ENCODE data around the gene NDNF. TPM values are rescaled to one million over a fixed set of nuclear protein-coding genes. Genes with fewer than 3 reads are reported as not detected.

The NDNF gene
- total and polyA plus RNA-seq, 2 donors (not counting 1 experiment from before 2014, with no cell fraction given): not detected

GRCh38 chr4:121062521-121062920, 9.8 kb downstream of the NDNF start:
- no peaks in the 10 kb centered on the region for H3K9me3 ChIP-seq (ENCODE audit: control extremely low read depth in 1 of 3, control insufficient read depth in 2 of 3, insufficient read depth in 1 of 3, low read length in 2 of 3)
- no peak overlapping the region for H3K27ac ChIP-seq (ENCODE audit: low read length in 2 of 2)
- no peak overlapping the region for H3K9ac ChIP-seq (ENCODE audit: low read length)
- H3K4me1 ChIP-seq (ENCODE audit: control insufficient read depth in 2 of 2, insufficient read depth in 2 of 2, low read length in 2 of 2): no peaks in the 10 kb centered on the region
- H2AFZ ChIP-seq (ENCODE audit: insufficient read depth, low read depth, low read length, poor library complexity, severe bottlenecking): no peak overlapping the region
- DNase-seq: no peak
- no peaks in the 10 kb centered on the region for H4K20me1 ChIP-seq (ENCODE audit: control insufficient read depth, insufficient read depth, low read length, poor library complexity, severe bottlenecking)
- peaks cover 16% of the 10 kb centered on the region for H3K27me3 Mint-ChIP-seq
- WGBS (ENCODE audit: insufficient coverage): 0% methylated on average over 3 of the region's 5 CpGs
- H3K79me2 ChIP-seq (ENCODE audit: control insufficient read depth, insufficient read depth, low read length): no peaks in the 10 kb centered on the region
- intact Hi-C loops (cut with micrococcal nuclease): no loop called here
- ATAC-seq (ENCODE audit: low read depth): no peak
- H3K4me1 Mint-ChIP-seq: no peaks in the 10 kb centered on the region
- H3K4me3 ChIP-seq (ENCODE audit: control extremely low read depth in 1 of 5, extremely low read depth in 1 of 5, insufficient read depth in 1 of 5, low read depth in 2 of 5, low read length in 4 of 5): no peak overlapping the region
- no peak overlapping the region for H3K4me2 ChIP-seq (replicated peaks; ENCODE audit: low read depth, low read length, poor library complexity, severe bottlenecking)
- no peak for TF ChIP-seq CTCF (IDR thresholded peaks at IDR 0.05)
- no peak for TF ChIP-seq EZH2 (IDR thresholded peaks at IDR 0.05; ENCODE audit: borderline replicate concordance, insufficient read depth, low read depth, low read length, poor library complexity, severe bottlenecking)
- H3K36me3 ChIP-seq (replicated peaks in 1 of 2; ENCODE audit: control extremely low read depth in 1 of 2, control insufficient read depth in 1 of 2, extremely low read depth in 1 of 2, insufficient read depth in 2 of 2, low read length in 1 of 2): no peaks in the 10 kb centered on the region
- no peaks in the 10 kb centered on the region for H3K9me3 Mint-ChIP-seq (ENCODE audit: insufficient read depth)
- H3K4me3 Mint-ChIP-seq: no peak overlapping the region
- peaks cover 0 to 4% (median 0%) of the 10 kb centered on the region in 4 experiments for H3K27me3 ChIP-seq (replicated peaks in 1 of 4; ENCODE audit: control extremely low read depth in 1 of 4, control insufficient read depth in 3 of 4, insufficient read depth in 4 of 4, low read length in 3 of 4)
- CTCF ChIA-PET: no interaction called here
- H3K27ac Mint-ChIP-seq: no peak overlapping the region
- POLR2A ChIA-PET: no interaction called here

DNA sequence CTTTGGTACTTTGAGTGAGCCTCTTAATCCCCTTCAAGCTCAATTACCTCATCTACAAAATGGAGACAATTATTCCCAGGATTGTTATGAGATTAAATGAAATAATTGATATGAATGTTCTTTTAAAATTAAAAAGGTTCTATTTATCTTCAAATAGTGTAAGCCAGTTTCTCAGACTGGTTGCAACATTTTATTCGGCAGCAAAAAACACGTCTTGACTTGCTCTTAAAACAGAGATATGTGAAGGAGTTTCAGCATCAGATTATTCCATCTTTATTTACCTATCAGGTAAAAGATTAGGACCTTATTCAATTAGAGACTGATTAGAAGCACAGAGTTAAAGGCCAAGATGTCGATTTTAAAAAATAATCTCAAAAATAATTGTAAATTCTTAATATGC, 10.5 kb downstream of the NDNF start:
- POLR2A ChIA-PET: no interaction called here
- no peaks in the 10 kb centered on the region for H3K4me1 Mint-ChIP-seq
- no peaks in the 10 kb centered on the region for H3K9me3 Mint-ChIP-seq (ENCODE audit: insufficient read depth)
- no peaks in the 10 kb centered on the region for H3K36me3 ChIP-seq (replicated peaks in 1 of 2; ENCODE audit: control extremely low read depth in 1 of 2, control insufficient read depth in 1 of 2, extremely low read depth in 1 of 2, insufficient read depth in 2 of 2, low read length in 1 of 2)
- no peak overlapping the region for H3K27ac ChIP-seq (ENCODE audit: low read length in 2 of 2)
- H3K9me3 ChIP-seq (ENCODE audit: control extremely low read depth in 1 of 3, control insufficient read depth in 2 of 3, insufficient read depth in 1 of 3, low read length in 2 of 3): no peaks in the 10 kb centered on the region
- no peaks in the 10 kb centered on the region for H3K4me1 ChIP-seq (ENCODE audit: control insufficient read depth in 2 of 2, insufficient read depth in 2 of 2, low read length in 2 of 2)
- no peak overlapping the region for H3K4me3 ChIP-seq (ENCODE audit: control extremely low read depth in 1 of 5, extremely low read depth in 1 of 5, insufficient read depth in 1 of 5, low read depth in 2 of 5, low read length in 4 of 5)
- H3K9ac ChIP-seq (ENCODE audit: low read length): no peak overlapping the region
- WGBS (ENCODE audit: insufficient coverage): no CpG with 5 or more reads among the region's 3 CpGs
- peaks cover 0 to 3% (median 0%) of the 10 kb centered on the region in 4 experiments for H3K27me3 ChIP-seq (replicated peaks in 1 of 4; ENCODE audit: control extremely low read depth in 1 of 4, control insufficient read depth in 3 of 4, insufficient read depth in 4 of 4, low read length in 3 of 4)
- ATAC-seq (ENCODE audit: low read depth) (no peak), DNase-seq (no peak)
- H2AFZ ChIP-seq (ENCODE audit: insufficient read depth, low read depth, low read length, poor library complexity, severe bottlenecking): no peak overlapping the region
- peaks cover 19% of the 10 kb centered on the region for H3K27me3 Mint-ChIP-seq
- no peak overlapping the region for H3K4me3 Mint-ChIP-seq
- H4K20me1 ChIP-seq (ENCODE audit: control insufficient read depth, insufficient read depth, low read length, poor library complexity, severe bottlenecking): no peaks in the 10 kb centered on the region
- no peak overlapping the region for H3K4me2 ChIP-seq (replicated peaks; ENCODE audit: low read depth, low read length, poor library complexity, severe bottlenecking)
- intact Hi-C loops (cut with micrococcal nuclease): no loop called here
- no peak overlapping the region for H3K27ac Mint-ChIP-seq
- no peaks in the 10 kb centered on the region for H3K79me2 ChIP-seq (ENCODE audit: control insufficient read depth, insufficient read depth, low read length)
- CTCF ChIA-PET: no interaction called here
- TF ChIP-seq EZH2 (IDR thresholded peaks at IDR 0.05; ENCODE audit: borderline replicate concordance, insufficient read depth, low read depth, low read length, poor library complexity, severe bottlenecking) (no peak), CTCF (IDR thresholded peaks at IDR 0.05) (no peak)
